BJ (cell line): ENCODE data around the gene PHACTR3. TPM values are rescaled to one million over a fixed set of nuclear protein-coding genes. Genes with fewer than 3 reads are reported as not detected.

ENCODE experiments used
- CTCF ChIA-PET: fragments of 350-600 bp; formaldehyde crosslinking; extraction: SDS; loops from one replicate; lab custom pipeline; 2021; ENCODE audit warnings: antibody characterized with exemption, inconsistent platforms; lab: Yijun Ruan, JAX
- POLR2A ChIA-PET: fragments of 300-600 bp; sonication (Branson Sonifier 250); formaldehyde crosslinking; extraction: SDS; loops from one replicate; lab custom pipeline; 2021; ENCODE audit warnings: antibody characterized with exemption; lab: Charles Lee
- DNase-seq: peaks from one replicate; pipeline ENCODE4 v3.0.0-alpha.2; 2011; ENCODE audit warnings: low read depth
- H3K27me3 ChIP-seq: 2 replicates; pipeline ENCODE4 v1.6.0; 2011; ENCODE audit warnings: low read length; ENCODE audit not compliant: control insufficient read depth, insufficient read depth
- H3K36me3 ChIP-seq: 2 replicates; pipeline ENCODE4 v1.5.1; 2011; ENCODE audit warnings: low read length; ENCODE audit not compliant: control insufficient read depth, insufficient read depth
- H3K4me3 ChIP-seq: 2 replicates; pipeline ENCODE4 v1.5.1; 2011; ENCODE audit warnings: low read depth, mild to moderate bottlenecking, control low read depth, low read length
- polyA plus RNA-seq: library from polyadenylated mRNA; depleted of rRNA; stranded (reverse); fragments of >200 nt; gene quantifications from 2 replicates; pipeline ENCODE4 v1.2.3, GENCODE V29; 2011
- TF ChIP-seq, protein P1 (sequence below): IDR thresholded peaks from 2 replicates; pipeline ENCODE4 v1.5.1; 2011; ENCODE audit warnings: low read depth, mild to moderate bottlenecking, control low read depth, inconsistent platforms, low read length, moderate library complexity; ENCODE audit not compliant: insufficient read depth

The PHACTR3 gene
- polyA plus RNA-seq, 1 experiment: not detected

DNA sequence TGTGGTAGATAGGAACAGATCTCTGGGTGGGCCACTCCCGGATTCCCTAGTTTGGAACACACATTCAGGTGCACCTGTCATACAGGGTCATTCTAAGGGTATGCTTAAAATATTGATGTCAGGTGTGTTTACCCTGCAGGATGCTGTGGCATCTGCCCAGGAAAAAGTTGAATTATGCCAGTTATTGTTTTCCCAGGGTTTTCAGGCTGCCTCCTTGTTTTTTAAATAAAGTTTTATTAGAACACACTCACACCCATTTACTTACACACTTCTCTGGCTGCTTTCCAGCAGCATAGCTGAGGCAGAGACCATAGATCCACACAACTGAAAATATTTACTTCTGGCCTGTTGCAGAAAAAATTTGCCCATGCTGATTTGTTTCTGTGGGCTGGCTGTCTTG is 76.5 kb downstream of the PHACTR3 start:
- no peak for DNase-seq
- no peak overlapping the region for H3K4me3 ChIP-seq
- CTCF ChIA-PET: no interaction called here
- POLR2A ChIA-PET: no interaction called here
- TF ChIP-seq, protein P1, sequence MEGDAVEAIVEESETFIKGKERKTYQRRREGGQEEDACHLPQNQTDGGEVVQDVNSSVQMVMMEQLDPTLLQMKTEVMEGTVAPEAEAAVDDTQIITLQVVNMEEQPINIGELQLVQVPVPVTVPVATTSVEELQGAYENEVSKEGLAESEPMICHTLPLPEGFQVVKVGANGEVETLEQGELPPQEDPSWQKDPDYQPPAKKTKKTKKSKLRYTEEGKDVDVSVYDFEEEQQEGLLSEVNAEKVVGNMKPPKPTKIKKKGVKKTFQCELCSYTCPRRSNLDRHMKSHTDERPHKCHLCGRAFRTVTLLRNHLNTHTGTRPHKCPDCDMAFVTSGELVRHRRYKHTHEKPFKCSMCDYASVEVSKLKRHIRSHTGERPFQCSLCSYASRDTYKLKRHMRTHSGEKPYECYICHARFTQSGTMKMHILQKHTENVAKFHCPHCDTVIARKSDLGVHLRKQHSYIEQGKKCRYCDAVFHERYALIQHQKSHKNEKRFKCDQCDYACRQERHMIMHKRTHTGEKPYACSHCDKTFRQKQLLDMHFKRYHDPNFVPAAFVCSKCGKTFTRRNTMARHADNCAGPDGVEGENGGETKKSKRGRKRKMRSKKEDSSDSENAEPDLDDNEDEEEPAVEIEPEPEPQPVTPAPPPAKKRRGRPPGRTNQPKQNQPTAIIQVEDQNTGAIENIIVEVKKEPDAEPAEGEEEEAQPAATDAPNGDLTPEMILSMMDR: no peak
- no peaks in the 10 kb centered on the region for H3K27me3 ChIP-seq
- no peaks in the 10 kb centered on the region for H3K36me3 ChIP-seq

DNA sequence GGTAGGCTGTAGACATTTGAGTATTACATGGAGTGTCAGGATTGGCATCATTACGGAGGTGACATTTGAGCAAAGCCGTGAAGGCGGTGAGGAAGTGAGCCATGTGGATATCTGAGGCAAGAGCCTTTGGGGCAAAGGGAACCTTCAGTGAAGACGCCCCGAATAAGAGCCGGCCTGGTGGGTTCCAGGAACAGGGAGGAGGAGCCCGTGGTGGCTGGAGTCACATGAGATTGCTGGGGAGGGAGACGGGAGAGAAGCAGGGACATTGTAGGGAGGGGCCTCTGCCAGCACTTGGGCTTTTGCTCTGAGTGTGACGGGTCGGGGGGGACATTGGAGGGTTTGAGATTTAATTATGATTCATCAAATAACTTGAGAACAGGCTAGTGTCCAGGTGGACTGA is 78.3 kb downstream of the PHACTR3 start:
- no peak for DNase-seq
- TF ChIP-seq, protein P1: no peak
- ChIA-PET POLR2A (no interaction called here), CTCF (no interaction called here)
- no peaks in the 10 kb centered on the region for H3K27me3 ChIP-seq
- H3K4me3 ChIP-seq: no peak overlapping the region
- H3K36me3 ChIP-seq: no peaks in the 10 kb centered on the region

DNA sequence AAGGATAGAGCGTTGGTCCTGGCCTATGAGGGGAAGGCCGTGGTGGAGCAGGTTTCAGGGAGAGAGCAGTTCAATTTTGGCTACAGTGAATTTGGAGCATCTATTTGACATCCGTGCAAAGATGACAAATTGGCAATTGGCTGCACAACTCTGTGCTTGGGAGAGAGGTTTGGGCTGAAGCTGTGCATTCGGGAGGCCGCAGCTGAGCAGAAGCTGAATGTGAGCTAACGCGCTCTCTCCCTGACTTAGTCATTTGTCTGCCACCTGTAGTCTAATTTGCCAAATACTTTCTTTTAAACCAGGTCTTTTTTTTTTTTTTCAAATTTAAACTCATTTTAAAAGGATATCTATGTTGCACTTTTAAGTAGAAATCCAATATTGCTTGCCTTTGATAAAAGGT is 78.8 kb downstream of the PHACTR3 start:
- Histone ChIP-seq H3K4me3 (no peak overlapping the region), H3K27me3 (no peaks in the 10 kb centered on the region), H3K36me3 (no peaks in the 10 kb centered on the region)
- DNase-seq: no peak
- TF ChIP-seq, protein P1: no peak
- POLR2A ChIA-PET: no interaction called here
- CTCF ChIA-PET: no interaction called here

DNA sequence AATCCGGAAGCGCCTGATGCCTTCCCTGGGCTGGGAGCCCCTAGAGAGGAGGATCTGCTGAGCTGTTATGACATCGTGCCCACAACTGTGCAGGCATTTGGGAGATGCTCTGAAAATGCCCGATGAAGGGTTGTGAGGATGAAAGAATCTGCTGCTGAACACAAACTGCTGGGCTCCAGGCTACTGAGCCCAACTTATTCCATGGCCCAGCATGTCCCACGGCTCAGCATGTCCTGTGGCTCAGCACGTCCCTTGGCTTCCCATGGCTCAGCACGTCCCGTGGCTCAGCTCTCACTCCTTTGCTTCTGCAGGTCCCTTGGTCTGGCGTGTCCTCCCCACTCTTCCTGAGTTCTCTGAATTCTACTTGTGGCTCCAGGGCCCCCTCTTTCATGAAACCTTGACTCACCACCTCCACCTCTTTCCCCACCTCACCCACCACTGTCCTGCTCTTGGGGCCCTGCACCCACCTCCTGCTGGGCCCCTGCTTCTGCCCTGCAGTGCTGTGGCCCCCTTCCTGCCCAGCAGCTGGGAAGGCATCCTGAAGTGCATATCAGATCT is 80.4 kb downstream of the PHACTR3 start:
- Histone ChIP-seq H3K36me3 (no peaks in the 10 kb centered on the region), H3K27me3 (no peaks in the 10 kb centered on the region), H3K4me3 (no peak overlapping the region)
- DNase-seq: no peak
- ChIA-PET POLR2A (no interaction called here), CTCF (no interaction called here)
- TF ChIP-seq, protein P1: no peak

DNA sequence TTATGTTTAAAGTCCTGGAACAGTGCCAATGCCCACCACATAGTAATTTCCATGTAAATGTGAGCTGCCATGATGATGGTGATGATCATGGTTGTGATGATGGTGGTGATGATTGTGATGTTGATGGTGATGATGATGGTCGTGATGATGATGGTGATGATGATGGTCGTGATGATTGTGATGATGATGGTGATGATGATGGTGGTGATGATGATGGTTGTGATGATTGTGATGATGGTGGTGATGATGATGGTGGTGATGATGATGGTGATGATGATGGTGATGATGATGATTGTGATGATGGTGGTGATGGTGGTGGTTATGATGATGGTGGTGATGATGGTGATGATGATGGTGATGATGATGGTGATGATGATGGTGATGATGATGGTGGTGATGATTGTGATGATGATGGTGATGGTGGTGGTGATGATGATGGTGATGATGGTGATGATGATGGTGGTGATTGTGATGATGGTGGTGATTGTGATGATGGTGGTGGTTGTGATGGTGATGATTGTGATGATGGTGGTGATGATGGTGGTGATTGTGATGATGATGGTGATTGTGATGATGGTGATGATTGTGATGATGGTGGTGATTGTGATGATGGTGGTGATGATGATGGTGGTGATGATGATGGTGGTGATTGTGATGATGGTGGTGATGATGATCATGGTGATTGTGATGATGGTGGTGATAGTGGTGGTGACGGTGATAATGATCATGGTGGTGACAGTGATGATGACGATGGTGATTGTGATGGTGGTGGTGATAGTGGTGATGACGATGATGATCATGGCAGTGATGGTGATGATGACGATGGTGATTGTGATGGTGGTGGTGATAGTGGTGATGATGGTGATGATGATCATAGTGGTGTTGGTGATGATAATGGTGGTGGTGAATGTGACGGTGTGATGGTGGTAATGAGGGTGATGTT is 82.3 kb downstream of the PHACTR3 start:
- H3K36me3 ChIP-seq: no peaks in the 10 kb centered on the region
- no peak overlapping the region for H3K4me3 ChIP-seq
- CTCF ChIA-PET: no interaction called here
- TF ChIP-seq, protein P1: no peak
- H3K27me3 ChIP-seq: no peaks in the 10 kb centered on the region
- no peak for DNase-seq
- POLR2A ChIA-PET: no interaction called here
